HG02943 (cell line): ENCODE data around the gene TNFRSF9.
"Not testable (repeated sequence)": the region's sequence is repeated elsewhere in the genome, so short reads cannot be mapped to it uniquely, and the experiment has no call there.

Experiments used
- ATAC-seq: cut with Tn5 transposase; IDR thresholded peaks from one replicate; pipeline ENCODE4 v1.9.1; 2021; ENCODE audit warnings: mild to moderate bottlenecking, low read depth, moderate library complexity; ENCODE audit not compliant: unreplicated experiment

TNFRSF9 gene

GRCh38 chr1:7922301-7922700, 18.3 kb downstream of the TNFRSF9 start:
- ATAC-seq: no peak

DNA sequence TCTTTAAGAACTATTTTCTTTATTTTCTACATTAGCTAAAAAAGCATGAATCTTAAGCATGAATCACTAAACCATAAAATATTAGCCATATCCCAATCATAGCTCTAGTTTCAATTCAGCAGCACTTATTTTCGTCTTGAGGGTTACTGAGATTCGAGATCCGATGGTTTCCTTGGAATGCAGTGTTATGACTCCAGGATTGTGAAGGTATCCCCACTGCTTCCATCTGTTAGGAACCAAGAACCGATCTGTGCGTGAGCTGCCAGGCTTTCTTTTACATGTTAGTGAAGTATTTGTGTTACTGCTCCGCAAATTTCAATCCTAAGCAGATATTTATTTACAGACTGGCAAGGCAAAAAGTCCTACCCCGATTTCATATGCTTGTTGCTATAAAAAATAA, 18.8 kb downstream of the TNFRSF9 start:
- no peak for ATAC-seq

DNA sequence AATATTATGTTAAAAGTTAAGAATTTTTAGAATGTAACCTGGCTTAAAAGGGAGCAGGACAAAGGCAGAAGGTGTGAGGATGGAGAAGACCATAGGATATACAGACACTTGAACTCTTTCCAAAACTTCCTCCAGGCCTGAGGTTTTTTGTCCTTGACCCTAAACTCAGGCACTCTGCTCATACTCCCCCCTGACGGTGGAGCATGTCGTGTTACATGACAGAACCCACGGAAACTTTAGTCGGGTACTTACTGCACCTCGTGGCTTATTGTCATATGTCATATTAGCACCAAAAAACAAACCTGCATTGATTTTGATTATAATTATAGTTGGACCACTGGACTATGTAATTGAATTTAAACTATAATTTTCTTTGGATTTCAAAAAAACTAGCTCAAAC, 20.8 kb downstream of the TNFRSF9 start:
- ATAC-seq: no peak

DNA sequence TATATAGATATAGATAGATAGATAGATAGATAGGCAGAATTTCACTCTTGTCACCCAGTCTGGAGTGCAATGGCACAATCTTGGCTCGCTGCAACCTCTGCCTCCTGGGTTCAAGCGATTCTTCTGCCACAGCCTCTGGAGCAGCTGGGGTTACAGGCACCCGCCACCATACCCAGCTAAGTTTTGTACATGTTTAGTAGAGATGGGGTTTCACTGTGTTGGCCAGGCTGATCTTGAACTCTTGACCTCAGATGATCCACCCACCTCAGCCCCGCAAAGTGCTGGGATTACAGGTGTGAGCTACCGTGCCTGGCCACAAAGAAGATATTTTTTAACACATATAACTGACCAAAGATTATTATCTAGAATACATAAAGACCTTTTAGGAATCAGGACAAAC, 22.7 kb downstream of the TNFRSF9 start:
- not testable (repeated sequence) for ATAC-seq

GRCh38 chr1:7916501-7916830, 24.2 kb downstream of the TNFRSF9 start:
- ATAC-seq: no peak

- no peak for ATAC-seq
Measured at GRCh38 chr1:7915826-7916500, 24.7 kb downstream of the TNFRSF9 start.

GRCh38 chr1:7912743-7913557, 27.7 kb downstream of the TNFRSF9 start:
- ATAC-seq: no peak

- no peak for ATAC-seq
Measured at GRCh38 chr1:7912145-7912544, 28.5 kb downstream of the TNFRSF9 start.

DNA sequence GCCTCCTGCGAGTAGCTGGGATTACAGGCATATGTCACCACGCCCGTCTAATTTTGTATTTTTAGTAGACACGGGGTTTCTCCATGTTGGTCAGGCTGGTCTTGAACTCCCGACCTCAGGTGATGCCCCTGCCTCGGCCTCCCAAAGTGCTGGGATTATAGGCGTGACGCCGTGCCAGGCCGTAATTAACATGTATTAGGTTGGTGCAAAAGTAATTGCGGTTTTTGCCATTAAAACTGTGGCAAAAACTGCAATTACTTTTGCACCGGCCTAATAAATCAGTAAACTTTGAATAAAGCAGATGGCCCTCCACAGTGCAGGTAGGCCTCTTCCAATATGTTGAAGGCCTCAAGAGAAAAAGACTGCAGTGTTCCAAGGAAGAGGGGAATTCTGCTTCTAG, 35.4 kb downstream of the TNFRSF9 start:
- ATAC-seq: no peak

GRCh38 chr1:7902478-7903085, 38.1 kb downstream of the TNFRSF9 start:
- ATAC-seq: no peak

- ATAC-seq: no peak
Measured at GRCh38 chr1:7899741-7900140, 40.9 kb downstream of the TNFRSF9 start.

- ATAC-seq: no peak
Measured at GRCh38 chr1:7898962-7899361, 41.7 kb downstream of the TNFRSF9 start.

DNA sequence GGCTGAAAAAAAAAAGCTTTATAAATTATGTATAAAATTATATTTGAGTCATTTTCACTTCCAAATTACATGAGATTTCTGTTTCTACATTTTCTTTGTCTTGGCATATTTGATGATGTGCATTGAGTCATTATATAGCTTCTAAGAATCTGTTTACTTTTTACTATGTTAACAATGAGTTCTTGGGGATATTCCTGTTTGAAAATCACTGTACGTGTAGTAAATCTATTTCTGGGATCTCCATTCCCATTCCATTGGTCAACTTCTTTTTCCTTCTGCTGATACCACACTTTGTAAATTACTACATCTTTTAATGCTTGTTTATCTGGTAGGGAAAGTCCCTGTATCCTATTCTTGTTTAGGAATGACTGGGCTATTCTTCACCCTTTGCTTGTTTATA, 43.6 kb downstream of the TNFRSF9 start:
- no peak for ATAC-seq

DNA sequence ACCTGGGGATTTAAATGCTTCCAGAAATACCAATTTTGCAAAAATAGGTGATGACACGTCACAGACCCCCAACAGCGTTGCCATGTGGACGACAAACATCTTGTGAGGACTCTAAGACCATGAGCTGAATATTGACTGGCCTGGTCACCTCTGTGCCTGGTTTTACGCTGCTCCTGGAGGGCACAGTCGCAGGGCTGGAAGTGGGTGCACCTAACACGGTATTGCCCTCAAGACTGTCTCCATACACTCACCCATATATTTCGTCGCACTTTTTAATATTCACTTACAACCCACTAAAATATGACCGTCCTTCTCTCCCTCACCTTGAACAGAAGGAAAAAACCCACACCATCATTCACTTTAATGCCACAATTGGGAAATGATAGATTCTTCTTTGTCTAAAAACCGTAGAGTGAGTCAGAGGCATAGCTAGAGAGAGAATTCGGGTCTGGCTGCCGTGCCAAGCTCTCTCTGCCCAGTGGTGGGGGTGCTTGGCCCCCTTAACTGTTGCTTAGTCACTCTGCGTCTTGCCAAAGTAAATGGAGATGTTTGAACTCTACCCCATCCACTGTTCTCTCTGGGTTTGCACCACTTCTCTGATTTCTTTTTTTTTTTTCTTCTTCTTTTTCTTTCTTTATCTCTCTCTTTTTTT, 47.0 kb downstream of the TNFRSF9 start:
- ATAC-seq: no peak

DNA sequence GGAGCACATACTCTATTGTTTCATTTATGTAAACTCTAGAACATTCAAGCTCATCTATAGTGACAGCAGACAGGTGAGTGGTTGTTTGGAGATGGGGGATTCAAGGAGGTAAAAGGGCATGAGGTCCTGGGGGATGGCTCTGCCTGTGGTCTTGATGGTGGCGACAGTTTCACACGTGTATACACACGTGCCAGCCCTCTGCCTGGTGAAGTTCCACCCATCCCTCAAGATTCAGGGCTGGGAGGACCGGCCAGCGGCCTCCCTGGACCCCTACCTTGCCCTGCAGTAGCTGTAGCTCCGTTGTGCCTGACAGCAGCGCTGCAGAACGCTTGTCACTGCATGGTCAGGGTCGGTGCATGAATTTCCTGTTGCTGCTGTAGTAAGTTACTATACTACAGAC, 48.8 kb downstream of the TNFRSF9 start:
- ATAC-seq: no peak

DNA sequence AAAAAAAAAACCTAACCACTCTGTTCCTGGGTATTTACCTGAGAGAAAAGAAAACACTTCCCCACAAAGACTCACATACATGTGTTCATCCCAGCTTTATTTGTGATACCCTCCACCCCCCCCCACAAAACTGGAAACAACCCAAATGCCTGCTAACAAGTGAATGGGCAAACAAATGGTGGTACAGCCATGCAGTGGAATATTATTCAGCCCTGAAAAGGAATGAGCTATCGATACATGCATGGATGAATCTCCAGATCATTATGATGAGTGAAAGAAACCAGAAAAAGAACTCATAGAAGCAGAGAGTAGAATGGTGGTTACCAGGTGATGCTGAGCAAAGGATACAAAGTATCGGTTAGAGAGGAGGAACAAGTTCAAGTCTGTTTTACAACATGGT, 49.8 kb downstream of the TNFRSF9 start:
- no peak for ATAC-seq

DNA sequence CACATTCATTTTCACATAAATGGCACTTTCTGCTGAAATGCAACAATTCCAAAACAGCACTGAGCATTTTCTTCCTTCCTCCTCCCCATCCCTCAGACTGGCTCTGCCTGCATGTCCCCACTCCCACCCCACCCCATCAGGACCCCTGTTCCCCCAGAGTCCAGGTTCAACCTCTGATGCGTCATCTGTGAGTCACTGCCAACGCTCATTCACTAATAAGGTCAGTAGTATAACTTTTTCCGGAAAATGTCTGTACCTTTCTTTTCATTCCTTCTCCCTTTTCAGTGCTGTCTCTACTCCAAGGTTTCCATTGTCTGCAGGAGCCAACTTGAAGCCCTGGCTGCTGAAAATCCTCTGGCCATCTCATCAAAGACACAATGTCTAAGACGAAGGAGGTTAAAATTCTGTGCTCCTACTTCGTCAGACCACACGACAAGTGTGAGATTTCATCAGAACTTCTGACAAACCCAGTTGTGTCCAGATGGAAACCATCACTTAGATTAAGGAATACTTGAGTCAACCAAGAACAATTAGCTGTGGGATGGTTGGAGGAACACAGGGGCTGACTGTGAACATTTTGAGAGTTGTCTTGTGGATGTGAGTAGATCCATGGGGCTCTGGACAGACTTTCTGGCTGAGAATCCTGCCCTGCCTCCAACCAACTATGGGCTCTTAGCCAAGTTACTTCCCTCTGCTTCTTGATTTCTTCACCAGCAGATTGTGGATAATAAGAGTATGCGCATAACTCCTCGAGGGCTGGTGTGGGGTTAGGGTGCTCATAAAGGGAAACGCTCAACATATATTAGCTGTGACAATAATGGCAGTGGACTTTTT, 52.2 kb downstream of the TNFRSF9 start:
- ATAC-seq: no peak

DNA sequence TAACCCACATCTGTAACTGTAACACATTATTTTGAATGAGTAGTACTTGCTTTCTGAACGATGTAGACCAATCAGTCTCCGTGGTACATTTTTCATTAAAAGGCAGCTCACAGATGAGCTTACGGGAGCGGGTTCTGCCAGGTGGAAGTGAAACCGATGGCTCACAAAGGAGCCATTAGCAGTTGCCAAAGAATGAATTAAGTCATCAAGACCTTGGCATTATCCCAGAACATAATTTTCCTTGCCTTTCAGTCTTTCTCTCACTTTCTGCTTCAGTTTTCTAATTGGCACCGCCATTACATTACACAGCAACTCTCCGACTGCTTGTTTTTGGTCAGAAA, 54.3 kb downstream of the TNFRSF9 start:
- no peak for ATAC-seq

GRCh38 chr1:7885513-7886404, 54.9 kb downstream of the TNFRSF9 start:
- ATAC-seq: no peak

- no peak for ATAC-seq
Measured at GRCh38 chr1:7884757-7885156, 55.9 kb downstream of the TNFRSF9 start.
